Measurements from ENCODE around the gene SOX6.

- TF ChIP-seq, protein P1, sequence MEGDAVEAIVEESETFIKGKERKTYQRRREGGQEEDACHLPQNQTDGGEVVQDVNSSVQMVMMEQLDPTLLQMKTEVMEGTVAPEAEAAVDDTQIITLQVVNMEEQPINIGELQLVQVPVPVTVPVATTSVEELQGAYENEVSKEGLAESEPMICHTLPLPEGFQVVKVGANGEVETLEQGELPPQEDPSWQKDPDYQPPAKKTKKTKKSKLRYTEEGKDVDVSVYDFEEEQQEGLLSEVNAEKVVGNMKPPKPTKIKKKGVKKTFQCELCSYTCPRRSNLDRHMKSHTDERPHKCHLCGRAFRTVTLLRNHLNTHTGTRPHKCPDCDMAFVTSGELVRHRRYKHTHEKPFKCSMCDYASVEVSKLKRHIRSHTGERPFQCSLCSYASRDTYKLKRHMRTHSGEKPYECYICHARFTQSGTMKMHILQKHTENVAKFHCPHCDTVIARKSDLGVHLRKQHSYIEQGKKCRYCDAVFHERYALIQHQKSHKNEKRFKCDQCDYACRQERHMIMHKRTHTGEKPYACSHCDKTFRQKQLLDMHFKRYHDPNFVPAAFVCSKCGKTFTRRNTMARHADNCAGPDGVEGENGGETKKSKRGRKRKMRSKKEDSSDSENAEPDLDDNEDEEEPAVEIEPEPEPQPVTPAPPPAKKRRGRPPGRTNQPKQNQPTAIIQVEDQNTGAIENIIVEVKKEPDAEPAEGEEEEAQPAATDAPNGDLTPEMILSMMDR (conservative IDR thresholded peaks at IDR 0.05; ENCODE audit: low read length), result no peak
- TF ChIP-seq EZH2phosphoT487 (IDR thresholded peaks at IDR 0.05; ENCODE audit: borderline replicate concordance), result no peak
Measured at GRCh38 chr11:16301462-16301861, 54.9 kb downstream of the SOX6 start.

Data from Loucy (cell line).